CD4-positive, CD25-positive, alpha-beta regulatory T cell (primary cell): Measurements from ENCODE around the gene GLRA2. TPM values are rescaled to one million over a fixed set of nuclear protein-coding genes. Genes with fewer than 3 reads are reported as not detected.

Source experiments
- ATAC-seq, 2 donors: fragments of 150-1000 bp; cut with Tn5 transposase; one replicate each; pipeline ENCODE4 v1.10.0; 2021; ENCODE audit warnings: low read depth in 2 of 2, moderate number of reproducible peaks in 2 of 2, moderate library complexity in 1 of 2
- DNase-seq, 3 donors: peaks; one replicate each; pipeline versions ENCODE4 v3.0.0 to v3.0.0-alpha.2; 2012 to 2022; ENCODE audit warnings: mixed read lengths in 1 of 3
- H3K27ac ChIP-seq: one replicate; pipeline ENCODE4 v1.7.0; 2013; ENCODE audit warnings: mild to moderate bottlenecking, low read length; ENCODE audit not compliant: insufficient read depth, poor library complexity, severe bottlenecking
- H3K27me3 ChIP-seq: one replicate; pipeline ENCODE4 v1.7.0; 2013; ENCODE audit warnings: low read length; ENCODE audit not compliant: control insufficient read depth, insufficient read depth
- H3K36me3 ChIP-seq: one replicate; pipeline ENCODE4 v1.7.0; 2013; ENCODE audit warnings: mild to moderate bottlenecking, low read length, moderate library complexity; ENCODE audit not compliant: control insufficient read depth, insufficient read depth
- H3K4me1 ChIP-seq: 2 replicates; pipeline ENCODE4 v1.7.0; 2013; ENCODE audit warnings: mild to moderate bottlenecking, low read length; ENCODE audit not compliant: insufficient read depth, control insufficient read depth, poor library complexity, severe bottlenecking
- H3K4me3 ChIP-seq: one replicate; pipeline ENCODE4 v1.7.0; 2013; ENCODE audit warnings: low read depth, mild to moderate bottlenecking, low read length, moderate library complexity
- H3K9me3 ChIP-seq, 2 experiments: 1 replicate in 1 of 2; 2 replicates in 1 of 2; pipeline ENCODE4 v1.7.0; 2013; ENCODE audit warnings: low read length in 2 of 2, mild to moderate bottlenecking in 1 of 2, moderate library complexity in 1 of 2; ENCODE audit not compliant: control insufficient read depth in 2 of 2
- H3K27ac Mint-ChIP-seq, 3 donors: one replicate each; pipeline ENCODE4 v1.8.0; 2020 to 2022; ENCODE audit warnings: mild to moderate bottlenecking in 3 of 3, mixed read lengths in 3 of 3, moderate library complexity in 2 of 3
- H3K27me3 Mint-ChIP-seq: one replicate; pipeline ENCODE4 v1.8.0; 2022; ENCODE audit warnings: mild to moderate bottlenecking, mixed read lengths
- H3K36me3 Mint-ChIP-seq: one replicate; pipeline ENCODE4 v1.8.0; 2020; ENCODE audit warnings: mixed read lengths
- H3K4me1 Mint-ChIP-seq, 4 donors: one replicate each; pipeline ENCODE4 v1.8.0; 2020 to 2022; ENCODE audit warnings: mixed read lengths in 4 of 4, mild to moderate bottlenecking in 1 of 4
- H3K4me3 Mint-ChIP-seq, 4 donors: one replicate each; pipeline ENCODE4 v1.8.0; 2020 to 2022; ENCODE audit warnings: mild to moderate bottlenecking in 4 of 4, mixed read lengths in 4 of 4, moderate library complexity in 3 of 4
- H3K9me3 Mint-ChIP-seq, 7 donors: one replicate each; pipeline ENCODE4 v1.8.0; 2020 to 2022; ENCODE audit warnings: mixed read lengths in 7 of 7, mild to moderate bottlenecking in 3 of 7, moderate library complexity in 2 of 7
- polyA plus RNA-seq, 4 donors: library from polyadenylated mRNA; unstranded; fragments of 300-500 nt; fragmentation: Illumina TruSeq; gene quantifications; one replicate each; pipeline ENCODE4 v1.2.3, GENCODE V29; 2021
- total RNA-seq: library from RNA; stranded (reverse); gene quantifications from one replicate; pipeline ENCODE4 v1.2.3, GENCODE V29; 2022

The GLRA2 gene
- total and polyA plus RNA-seq, 5 donors from 2014 or later = not detected

GRCh38 chrX:14712096-14712495, 182.8 kb downstream of the GLRA2 start:
- H3K4me3 Mint-ChIP-seq = no peak overlapping the region
- H3K4me1 ChIP-seq = no peaks in the 10 kb centered on the region
- no peak overlapping the region for H3K4me3 ChIP-seq
- no peak overlapping the region for H3K27ac Mint-ChIP-seq
- H3K27me3 ChIP-seq = no peaks in the 10 kb centered on the region
- H3K36me3 ChIP-seq = no peaks in the 10 kb centered on the region
- DNase-seq (no peak), ATAC-seq (no peak)
- H3K27me3 Mint-ChIP-seq = no peaks in the 10 kb centered on the region
- H3K36me3 Mint-ChIP-seq = no peaks in the 10 kb centered on the region
- H3K27ac ChIP-seq = no peak overlapping the region
- no peaks in the 10 kb centered on the region for H3K4me1 Mint-ChIP-seq
- H3K9me3 Mint-ChIP-seq = no peaks in the 10 kb centered on the region
- H3K9me3 ChIP-seq = no peaks in the 10 kb centered on the region

GRCh38 chrX:14717949-14718348, 188.6 kb downstream of the GLRA2 start:
- no peaks in the 10 kb centered on the region for H3K4me1 Mint-ChIP-seq
- H3K9me3 Mint-ChIP-seq = no peaks in the 10 kb centered on the region
- H3K27me3 ChIP-seq = no peaks in the 10 kb centered on the region
- no peak overlapping the region for H3K4me3 Mint-ChIP-seq
- H3K4me1 ChIP-seq = no peaks in the 10 kb centered on the region
- H3K36me3 Mint-ChIP-seq = no peaks in the 10 kb centered on the region
- H3K4me3 ChIP-seq = no peak overlapping the region
- H3K27ac ChIP-seq = no peak overlapping the region
- no peaks in the 10 kb centered on the region for H3K36me3 ChIP-seq
- H3K9me3 ChIP-seq = no peaks in the 10 kb centered on the region
- no peak for DNase-seq
- no peak for ATAC-seq
- H3K27me3 Mint-ChIP-seq = no peaks in the 10 kb centered on the region
- H3K27ac Mint-ChIP-seq = no peak overlapping the region

GRCh38 chrX:14718403-14718802, 189.1 kb downstream of the GLRA2 start:
- no peaks in the 10 kb centered on the region for H3K36me3 ChIP-seq
- no peaks in the 10 kb centered on the region for H3K4me1 Mint-ChIP-seq
- no peaks in the 10 kb centered on the region for H3K27me3 ChIP-seq
- no peak overlapping the region for H3K27ac Mint-ChIP-seq
- ATAC-seq (no peak), DNase-seq (no peak)
- H3K27me3 Mint-ChIP-seq = no peaks in the 10 kb centered on the region
- H3K36me3 Mint-ChIP-seq = no peaks in the 10 kb centered on the region
- no peak overlapping the region for H3K27ac ChIP-seq
- no peak overlapping the region for H3K4me3 Mint-ChIP-seq
- H3K9me3 ChIP-seq = no peaks in the 10 kb centered on the region
- no peak overlapping the region for H3K4me3 ChIP-seq
- H3K9me3 Mint-ChIP-seq = no peaks in the 10 kb centered on the region
- H3K4me1 ChIP-seq = no peaks in the 10 kb centered on the region

- Mint-ChIP-seq H3K9me3 (peaks cover 0 to 3% (median 0%) of the 10 kb centered on the region in 7 donors), H3K27me3 (no peaks in the 10 kb centered on the region)
- no peak overlapping the region for H3K4me3 ChIP-seq
These were observed 199.7 kb downstream of the GLRA2 start for GRCh38 chrX:14729058-14729457.

GRCh38 chrX:14738643-14739042, 209.3 kb downstream of the GLRA2 start:
- Mint-ChIP-seq H3K4me1 (no peaks in the 10 kb centered on the region), H3K36me3 (no peaks in the 10 kb centered on the region)

More at GRCh38 chrX:14729058-14729457, 199.7 kb downstream of the GLRA2 start:
- DNase-seq = no peak
- no peaks in the 10 kb centered on the region for H3K9me3 ChIP-seq
- no peak overlapping the region for H3K4me3 Mint-ChIP-seq
- ATAC-seq = no peak
- no peak overlapping the region for H3K27ac ChIP-seq
- no peaks in the 10 kb centered on the region for H3K4me1 Mint-ChIP-seq
- H3K27me3 ChIP-seq = no peaks in the 10 kb centered on the region
- no peaks in the 10 kb centered on the region for H3K4me1 ChIP-seq
- H3K27ac Mint-ChIP-seq = no peak overlapping the region
- no peaks in the 10 kb centered on the region for H3K36me3 Mint-ChIP-seq
- H3K36me3 ChIP-seq = no peaks in the 10 kb centered on the region

GRCh38 chrX:14753441-14753840, 224.1 kb downstream of the GLRA2 start:
- H3K4me1 Mint-ChIP-seq = no peaks in the 10 kb centered on the region
- H3K9me3 ChIP-seq = no peaks in the 10 kb centered on the region
- H3K4me3 ChIP-seq = no peak overlapping the region
- no peak overlapping the region for H3K4me3 Mint-ChIP-seq
- peaks cover 0 to 7% (median 0%) of the 10 kb centered on the region in 7 donors for H3K9me3 Mint-ChIP-seq
- no peak for DNase-seq
- H3K27ac ChIP-seq = no peak overlapping the region
- no peaks in the 10 kb centered on the region for H3K36me3 ChIP-seq
- no peaks in the 10 kb centered on the region for H3K4me1 ChIP-seq
- H3K27me3 ChIP-seq = no peaks in the 10 kb centered on the region
- ATAC-seq = no peak
- H3K36me3 Mint-ChIP-seq = no peaks in the 10 kb centered on the region
- H3K27ac Mint-ChIP-seq = no peak overlapping the region
- no peaks in the 10 kb centered on the region for H3K27me3 Mint-ChIP-seq

More at GRCh38 chrX:14738643-14739042, 209.3 kb downstream of the GLRA2 start:
- Histone ChIP-seq H3K27ac (no peak overlapping the region), H3K4me3 (no peak overlapping the region), H3K36me3 (no peaks in the 10 kb centered on the region), H3K4me1 (no peaks in the 10 kb centered on the region), H3K9me3 (no peaks in the 10 kb centered on the region), H3K27me3 (no peaks in the 10 kb centered on the region)
- Mint-ChIP-seq H3K9me3 (peaks cover 0 to 5% (median 0%) of the 10 kb centered on the region in 7 donors), H3K27me3 (no peaks in the 10 kb centered on the region), H3K27ac (no peak overlapping the region), H3K4me3 (no peak overlapping the region)
- ATAC-seq = no peak
- DNase-seq = no peak

- no peaks in the 10 kb centered on the region for H3K4me1 Mint-ChIP-seq
- DNase-seq = no peak
- no peaks in the 10 kb centered on the region for H3K9me3 ChIP-seq
- H3K36me3 ChIP-seq = no peaks in the 10 kb centered on the region
- no peaks in the 10 kb centered on the region for H3K36me3 Mint-ChIP-seq
- no peak overlapping the region for H3K27ac ChIP-seq
- H3K27me3 ChIP-seq = no peaks in the 10 kb centered on the region
- ATAC-seq = no peak
- no peaks in the 10 kb centered on the region for H3K4me1 ChIP-seq
- H3K27ac Mint-ChIP-seq = no peak overlapping the region
- H3K4me3 Mint-ChIP-seq = no peak overlapping the region
- H3K27me3 Mint-ChIP-seq = no peaks in the 10 kb centered on the region
- H3K4me3 ChIP-seq = no peak overlapping the region
- H3K9me3 Mint-ChIP-seq = peaks cover 0 to 12% (median 2%) of the 10 kb centered on the region in 7 donors
These were observed 228.7 kb downstream of the GLRA2 start for GRCh38 chrX:14758029-14758491.

GRCh38 chrX:14775416-14775815, 246.1 kb downstream of the GLRA2 start:
- no peaks in the 10 kb centered on the region for H3K36me3 Mint-ChIP-seq
- H3K9me3 Mint-ChIP-seq = peaks cover 0 to 8% (median 2%) of the 10 kb centered on the region in 7 donors
- H3K27ac ChIP-seq = no peak overlapping the region
- no peak overlapping the region for H3K4me3 Mint-ChIP-seq
- no peak overlapping the region for H3K4me3 ChIP-seq
- no peak overlapping the region for H3K27ac Mint-ChIP-seq
- no peaks in the 10 kb centered on the region for H3K9me3 ChIP-seq
- no peaks in the 10 kb centered on the region for H3K4me1 Mint-ChIP-seq
- ATAC-seq (no peak), DNase-seq (no peak)
- no peaks in the 10 kb centered on the region for H3K4me1 ChIP-seq
- no peaks in the 10 kb centered on the region for H3K27me3 ChIP-seq
- no peaks in the 10 kb centered on the region for H3K36me3 ChIP-seq
- H3K27me3 Mint-ChIP-seq = peaks cover 4% of the 10 kb centered on the region
